CD4-positive, alpha-beta T cell treated with Interleukin-6 for 4 hours (primary cell): ENCODE data around the gene SYT10.
"Not testable (repeated sequence)": the region's sequence is repeated elsewhere in the genome, so short reads cannot be mapped to it uniquely, and the experiment has no call there.

Source experiments
- DNase-seq: peaks from one replicate; pipeline ENCODE4 v3.0.0-alpha.2; 2020; ENCODE audit warnings: mixed read lengths

The SYT10 gene

DNA sequence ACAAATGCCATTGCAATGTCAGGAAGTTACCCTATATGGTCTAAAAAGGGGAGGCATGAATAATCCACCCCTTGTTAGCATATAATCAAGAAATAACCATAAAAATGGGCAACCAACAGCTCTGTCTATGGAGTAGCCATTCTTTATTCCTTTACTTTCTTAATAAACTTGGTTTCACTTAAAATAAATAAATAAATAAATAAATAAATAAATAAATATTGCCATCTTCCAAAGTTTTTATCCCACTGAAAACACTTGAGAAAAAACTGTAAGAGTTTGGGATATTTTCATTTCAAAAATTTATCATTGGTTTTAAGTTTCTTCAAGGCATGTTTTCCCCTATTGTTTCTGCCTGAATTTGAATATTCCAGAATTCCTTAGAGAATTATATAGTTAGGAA lies 89.8 kb downstream of the SYT10 start:
- no peak for DNase-seq

DNA sequence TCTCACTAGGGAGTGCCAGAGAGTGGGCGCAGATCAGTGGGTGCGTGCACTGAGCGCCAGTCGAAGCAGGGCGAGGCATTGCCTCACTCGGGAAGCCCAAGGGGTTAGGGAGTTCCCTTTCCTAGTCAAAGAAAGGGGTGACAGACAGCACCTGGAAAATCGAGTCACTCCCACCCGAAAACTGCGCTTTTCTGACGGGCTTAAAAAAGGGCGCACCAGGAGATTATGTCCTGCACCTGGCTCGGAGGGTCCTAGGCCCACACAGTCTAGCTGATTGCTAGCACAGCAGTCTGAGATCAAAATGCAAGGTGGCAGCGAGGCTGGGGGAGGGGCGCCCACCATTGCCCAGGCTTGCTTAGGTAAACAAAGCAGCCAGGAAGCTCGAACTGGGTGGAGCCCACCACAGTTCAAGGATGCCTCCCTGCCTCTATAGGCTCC lies 107.6 kb downstream of the SYT10 start:
- not testable (repeated sequence) for DNase-seq

GRCh38 chr12:33330940-33331339 lies 108.7 kb downstream of the SYT10 start:
- no peak for DNase-seq
